Keratinocyte (primary cell): ENCODE measurements around the gene PTPN2.

Source experiments
- CTCF ChIP-seq, 3 experiments: IDR thresholded peaks in 1 of 3; conservative IDR thresholded peaks in 1 of 3; optimal IDR thresholded peaks in 1 of 3; 2 replicates in 2 of 3; 3 replicates in 1 of 3; pipeline versions ENCODE3 to v1.5.1; 2011; ENCODE audit warnings: low read length in 3 of 3, mild to moderate bottlenecking in 3 of 3, moderate library complexity in 2 of 3, control low read depth in 1 of 3, inconsistent platforms in 1 of 3; ENCODE audit not compliant: insufficient read depth in 2 of 3; ENCODE audit errors: extremely low read depth in 1 of 3
- EZH2 ChIP-seq: IDR thresholded peaks from one replicate; pipeline ENCODE4 v1.6.1; 2012; ENCODE audit warnings: inconsistent platforms, mild to moderate bottlenecking, low read length, moderate library complexity

GRCh38 chr18:12930908-12931307 is 46.9 kb upstream of the PTPN2 start:
- TF ChIP-seq EZH2, result no peak
- no peak for TF ChIP-seq CTCF (optimal IDR thresholded peaks at IDR 0.05 in 1 of 3, IDR thresholded peaks at IDR 0.05 in 1 of 3, conservative IDR thresholded peaks at IDR 0.05 in 1 of 3; ENCODE audit: extremely low read depth in 1 of 3, insufficient read depth in 2 of 3, low read length in 3 of 3)
